Effector CD8-positive, alpha-beta T cell (primary cell): Measurements from ENCODE around the gene ATP2C2.

Experiments used
- DNase-seq: peaks from one replicate; lab custom pipeline; 2025; lab: John Stamatoyannopoulos, UW

The ATP2C2 gene

GRCh38 chr16:84513666-84514065 lies 145.3 kb downstream of the ATP2C2 start:
- DNase-seq: no peak
